SK-N-MC (cell line): ENCODE data around the gene CD2AP.

ENCODE experiments used
- EZH2 ChIP-seq: fragments of 200-600 bp; sonication (generic); IDR thresholded peaks from one replicate; pipeline ENCODE4 v1.6.1; 2017; ENCODE audit warnings: antibody characterized with exemption
- FOXP2 ChIP-seq: optimal IDR thresholded peaks from 2 replicates; pipeline ENCODE3; 2011; ENCODE audit warnings: mild to moderate bottlenecking, moderate library complexity; ENCODE audit not compliant: insufficient read depth; ENCODE audit errors: extremely low read length, control extremely low read depth
- POLR2AphosphoS5 ChIP-seq: IDR thresholded peaks from 2 replicates; pipeline ENCODE4 v1.6.1; 2012; ENCODE audit warnings: mild to moderate bottlenecking, low read depth, low read length, borderline replicate concordance

DNA sequence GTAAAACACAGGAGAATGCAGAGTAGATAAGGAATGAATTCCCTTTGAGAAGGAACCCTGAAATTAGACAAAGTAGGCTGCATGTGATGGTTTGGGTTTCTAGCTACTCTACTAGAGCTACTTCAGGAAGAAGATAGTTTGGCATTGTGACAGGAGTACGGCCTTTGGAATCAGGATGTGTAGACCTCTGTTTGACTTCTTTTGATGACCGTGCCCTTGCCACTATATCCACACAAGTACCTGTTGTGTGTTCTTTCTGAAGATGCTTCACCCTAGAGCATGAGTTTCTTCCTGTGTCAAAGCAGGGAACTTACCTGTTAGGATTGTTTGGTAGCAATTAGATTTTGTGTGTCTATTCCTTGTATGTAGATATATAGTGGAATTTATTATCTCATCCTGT, 41.7 kb downstream of the CD2AP start:
- TF ChIP-seq POLR2AphosphoS5: no peak
- no peak for TF ChIP-seq EZH2
- no peak for TF ChIP-seq FOXP2
